Dedifferentiated amniotic fluid mesenchymal stem cell (primary cell): ENCODE data around the gene TEKTIP1.

Source experiments
- DNase-seq: peaks from one replicate; pipeline ENCODE4 v3.0.0-alpha.2; 2016; ENCODE audit errors: extremely low spot score

TEKTIP1 gene

DNA sequence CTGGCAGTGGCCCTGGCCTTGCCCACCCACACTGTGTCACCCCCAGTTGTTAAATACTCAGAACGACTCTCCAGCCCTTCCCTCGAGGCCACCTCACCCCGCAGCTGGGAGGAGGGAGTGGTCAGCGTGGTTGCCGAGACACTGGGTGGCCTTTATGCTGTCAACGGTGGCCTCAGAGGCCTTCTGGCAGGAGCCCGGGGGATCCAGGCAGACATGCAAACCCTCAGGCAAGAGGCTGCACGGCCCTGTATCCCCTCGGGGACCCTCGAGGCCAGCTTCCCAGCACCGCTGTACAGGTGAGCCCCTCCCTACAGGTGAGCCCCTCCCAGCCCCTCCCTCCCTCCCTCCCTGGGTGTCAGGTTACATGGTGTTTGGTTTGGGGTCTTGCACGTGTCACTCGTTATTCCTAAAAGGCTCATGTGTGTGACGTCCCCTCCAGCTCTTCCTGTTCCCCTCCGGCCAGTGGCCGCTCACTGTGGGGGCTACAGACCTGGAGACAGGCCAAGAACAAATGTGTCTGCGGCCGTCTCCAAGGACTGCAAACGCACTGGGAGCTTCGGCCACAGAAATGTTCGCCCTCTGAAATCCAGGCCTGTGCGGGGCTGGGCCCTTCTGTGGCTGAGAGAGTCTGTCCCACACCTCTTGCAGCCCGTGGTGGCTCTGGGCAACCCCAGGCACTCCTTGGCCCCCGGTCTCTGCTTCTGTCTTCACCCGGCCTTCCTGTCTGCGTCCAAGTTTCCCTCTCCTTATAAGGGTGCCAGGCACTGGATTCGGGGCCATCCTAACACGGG lies at the start of gene TEKTIP1:
Gene TEKTIP1 (plus strand): TSS at position 210 of the 791 bp plus-strand sequence. CDS start 4 bp downstream, at position 214.
- no peak for DNase-seq

- no peak for DNase-seq
Observed at GRCh38 chr19:3491396-3492119, 47.4 kb upstream of the TEKTIP1 start.

DNA sequence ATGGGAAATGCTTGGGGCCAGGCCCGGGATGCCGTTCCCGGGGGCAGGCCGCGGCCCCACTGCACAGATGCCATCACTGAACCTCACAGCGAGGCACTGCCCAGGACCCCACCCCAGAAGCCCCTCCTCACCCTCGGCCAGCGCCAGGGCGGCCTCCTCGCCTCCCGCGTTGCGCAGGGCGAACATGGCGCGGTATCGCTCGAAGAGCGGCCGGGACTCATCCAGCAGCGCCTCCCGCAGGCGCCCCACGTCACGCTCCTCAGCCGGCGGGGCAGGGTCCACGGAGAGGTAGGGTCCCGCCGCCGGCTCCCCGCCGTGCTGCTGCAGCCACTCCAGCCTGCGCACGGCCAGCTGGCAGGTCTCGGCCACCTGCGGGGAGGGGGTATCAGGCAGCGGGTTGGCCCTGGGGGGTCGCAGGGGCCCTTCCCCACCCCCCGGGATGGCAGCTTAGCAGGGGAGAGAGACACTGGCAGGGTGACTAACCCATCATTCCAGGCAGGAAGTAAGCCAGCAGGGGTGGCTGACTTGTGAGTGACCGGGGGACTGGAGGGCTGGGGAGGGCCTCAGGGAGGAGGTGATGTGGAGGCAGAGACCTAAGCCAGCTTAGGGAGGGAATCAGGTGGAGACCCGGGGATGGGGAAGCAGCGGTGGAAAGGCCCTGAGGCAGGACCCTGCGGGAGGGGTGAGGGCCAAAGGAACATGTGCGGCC lies 46.7 kb upstream of the TEKTIP1 start:
- DNase-seq = no peak

GRCh38 chr19:3492919-3493318 lies 46.1 kb upstream of the TEKTIP1 start:
- no peak for DNase-seq

DNA sequence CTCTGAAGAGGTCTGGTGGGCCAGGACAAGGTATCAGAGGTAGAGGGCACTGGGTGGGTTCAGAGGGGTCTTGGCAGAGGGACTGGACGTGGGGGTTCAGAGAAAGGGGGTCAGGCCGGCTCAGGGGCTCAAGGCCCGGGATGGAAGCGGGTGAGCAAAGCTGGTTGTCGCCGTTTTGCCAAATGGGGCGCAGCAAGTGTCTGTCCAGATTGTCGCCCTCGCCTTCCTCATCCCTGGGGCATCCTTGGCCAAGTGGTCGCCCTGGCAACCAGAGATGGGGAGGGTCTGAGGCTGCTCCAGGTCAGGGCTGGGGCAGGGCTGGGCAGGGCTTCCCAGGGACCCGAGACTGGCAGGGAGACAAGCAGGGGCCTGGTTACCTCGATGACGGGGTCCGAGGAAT lies 45.3 kb upstream of the TEKTIP1 start:
- no peak for DNase-seq

GRCh38 chr19:3494051-3494450 lies 44.9 kb upstream of the TEKTIP1 start:
- no peak for DNase-seq

DNA sequence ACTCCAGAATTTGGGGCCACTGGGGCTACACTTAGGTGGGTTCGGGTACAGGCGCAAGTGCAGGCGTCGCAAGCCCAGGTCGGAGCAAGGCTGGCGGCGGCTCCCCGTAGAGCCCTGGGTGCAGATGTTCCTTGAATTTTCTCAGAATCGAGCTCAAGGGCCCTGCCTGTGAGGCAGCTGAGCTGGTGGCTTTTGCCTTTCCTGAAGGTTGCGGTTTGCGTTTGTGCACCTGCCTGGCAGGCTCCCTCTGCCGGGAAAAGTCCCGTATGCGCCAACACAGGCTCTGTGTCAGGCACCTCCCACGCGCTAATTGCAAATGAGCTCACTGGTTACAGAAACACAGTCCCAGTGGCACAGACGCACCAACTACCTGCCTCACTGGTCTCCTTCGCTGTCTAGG lies 44.4 kb upstream of the TEKTIP1 start:
- DNase-seq = no peak

- no peak for DNase-seq
Observed at GRCh38 chr19:3496392-3497273, 42.3 kb upstream of the TEKTIP1 start.

DNA sequence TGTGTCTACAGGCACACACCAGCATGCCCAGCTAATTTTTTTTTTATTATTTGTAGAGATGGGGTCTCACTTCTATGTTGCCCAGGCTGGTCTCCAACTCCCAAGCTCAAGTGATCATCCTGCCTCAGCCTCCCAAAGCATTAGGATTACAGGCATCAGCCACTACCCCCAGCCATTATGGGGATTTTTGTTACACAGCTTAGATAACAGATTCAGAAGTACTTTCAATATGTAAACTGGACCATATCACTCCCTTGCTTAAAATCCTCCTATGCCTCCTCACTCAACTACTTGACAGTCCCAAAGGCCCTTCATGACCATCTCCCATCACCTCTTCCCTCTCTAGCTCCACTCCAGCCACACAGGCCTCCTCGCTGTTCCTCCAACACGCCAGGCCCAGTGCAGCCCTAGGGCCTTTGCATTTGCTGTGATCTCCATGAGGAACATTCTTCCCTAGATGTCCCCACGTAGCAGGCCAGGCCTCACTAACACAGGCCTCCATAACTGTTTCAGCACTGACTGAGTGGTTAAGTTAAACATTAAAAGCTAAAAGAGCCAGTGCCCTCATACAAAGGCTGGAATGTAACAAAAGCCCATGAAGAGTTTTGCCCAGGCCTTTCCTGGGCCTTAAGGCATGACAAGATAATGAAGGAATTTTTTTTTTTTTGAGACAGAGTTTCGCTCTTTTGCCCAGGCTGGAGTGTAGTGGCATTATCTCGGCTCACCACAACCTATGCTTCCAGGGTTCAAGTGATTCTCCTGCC lies 41.0 kb upstream of the TEKTIP1 start:
- DNase-seq = no peak

GRCh38 chr19:3499738-3500428 lies 39.1 kb upstream of the TEKTIP1 start:
- no peak for DNase-seq

- DNase-seq = peak; percentile 98
Observed at GRCh38 chr19:3500429-3501101, 38.4 kb upstream of the TEKTIP1 start, which contains the start of gene DOHH. Gene DOHH, minus strand, starts transcription at chr19:3500674. Its CDS starts 3,860 bp downstream, at chr19:3496814.

DNA sequence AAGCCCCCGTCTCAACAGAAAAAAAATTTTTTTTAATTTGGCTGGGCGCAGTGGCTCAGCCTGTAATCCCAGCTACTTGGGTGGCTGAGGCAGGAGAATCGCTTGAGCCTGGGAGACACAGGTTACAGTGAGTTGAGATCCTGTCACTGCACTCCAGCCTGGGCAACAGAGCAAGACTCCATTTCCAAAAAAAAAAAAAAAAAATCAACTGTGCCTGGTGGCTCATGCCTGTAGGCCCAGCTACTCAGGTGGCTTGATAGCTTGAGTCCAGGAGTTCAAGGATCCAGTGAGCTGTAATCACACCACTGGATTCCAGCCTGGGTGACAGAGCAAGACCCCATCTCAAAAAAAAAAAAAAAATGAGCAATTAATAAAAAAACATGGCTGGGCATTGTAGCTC lies 37.2 kb upstream of the TEKTIP1 start:
- no peak for DNase-seq

- no peak for DNase-seq
Observed at GRCh38 chr19:3503036-3503572, 35.9 kb upstream of the TEKTIP1 start.

DNA sequence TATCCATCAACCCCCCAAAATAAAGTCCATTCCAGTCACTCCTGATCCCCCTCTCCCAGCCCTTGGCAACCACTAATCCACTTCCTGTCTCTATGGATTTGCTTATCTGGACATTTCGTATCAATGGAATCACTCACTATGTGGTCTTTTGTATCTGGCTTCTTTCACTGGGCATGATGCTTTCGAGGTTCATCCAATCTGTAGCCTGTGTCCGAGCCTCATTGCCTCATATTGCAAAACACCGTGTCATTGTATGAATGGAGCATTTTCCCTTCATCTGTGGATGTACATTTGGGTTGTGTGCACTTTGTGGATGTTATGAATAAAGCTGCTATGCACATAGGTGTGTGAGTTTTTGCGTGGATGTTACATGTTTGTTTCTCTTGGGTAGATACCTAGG lies 34.2 kb upstream of the TEKTIP1 start:
- DNase-seq = no peak

DNA sequence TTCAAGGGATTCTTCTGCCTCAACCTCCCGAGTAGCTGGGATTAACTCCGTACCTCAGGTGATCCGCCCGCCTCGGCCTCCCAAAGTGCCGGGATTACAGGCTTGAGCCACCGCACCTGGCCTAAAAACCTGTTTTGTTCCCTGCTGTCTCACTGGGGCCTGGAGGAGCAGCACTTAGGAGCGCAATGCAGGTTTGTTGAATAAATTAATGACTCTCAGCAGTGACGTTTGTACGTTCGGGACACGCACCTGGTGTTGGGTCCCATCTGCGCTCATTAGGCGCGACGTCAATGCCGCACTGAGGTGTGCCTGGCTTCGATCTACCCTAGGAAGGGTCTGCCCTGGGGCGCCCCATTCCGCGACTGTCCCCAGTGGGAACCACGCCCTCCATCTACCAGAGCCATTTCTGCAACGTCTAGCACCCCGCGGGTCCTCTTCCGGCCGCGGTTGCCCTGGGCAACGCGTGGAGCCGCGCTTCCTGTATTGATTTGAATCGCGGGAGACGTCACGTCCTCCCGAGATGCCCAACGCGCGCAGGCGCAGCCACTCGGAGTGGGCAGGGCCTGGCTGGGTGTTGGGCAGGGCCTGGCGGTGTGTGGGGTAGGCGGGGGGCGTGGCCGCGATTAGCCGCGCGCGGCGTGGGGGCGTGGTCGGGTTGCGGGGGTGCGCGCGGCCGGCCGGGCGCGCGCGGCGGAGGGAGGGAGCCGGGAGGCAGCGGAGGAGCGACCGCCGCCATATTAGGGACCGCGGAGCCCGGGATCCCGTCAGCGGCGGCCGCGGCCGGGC lies 33.2 kb upstream of the TEKTIP1 start, which contains the start of gene FZR1:
Gene FZR1 (plus strand): TSS at position 714 of the 786 bp plus-strand sequence. CDS start 16,679 bp downstream, outside the sequence.
- DNase-seq = peak; percentile 98

DNA sequence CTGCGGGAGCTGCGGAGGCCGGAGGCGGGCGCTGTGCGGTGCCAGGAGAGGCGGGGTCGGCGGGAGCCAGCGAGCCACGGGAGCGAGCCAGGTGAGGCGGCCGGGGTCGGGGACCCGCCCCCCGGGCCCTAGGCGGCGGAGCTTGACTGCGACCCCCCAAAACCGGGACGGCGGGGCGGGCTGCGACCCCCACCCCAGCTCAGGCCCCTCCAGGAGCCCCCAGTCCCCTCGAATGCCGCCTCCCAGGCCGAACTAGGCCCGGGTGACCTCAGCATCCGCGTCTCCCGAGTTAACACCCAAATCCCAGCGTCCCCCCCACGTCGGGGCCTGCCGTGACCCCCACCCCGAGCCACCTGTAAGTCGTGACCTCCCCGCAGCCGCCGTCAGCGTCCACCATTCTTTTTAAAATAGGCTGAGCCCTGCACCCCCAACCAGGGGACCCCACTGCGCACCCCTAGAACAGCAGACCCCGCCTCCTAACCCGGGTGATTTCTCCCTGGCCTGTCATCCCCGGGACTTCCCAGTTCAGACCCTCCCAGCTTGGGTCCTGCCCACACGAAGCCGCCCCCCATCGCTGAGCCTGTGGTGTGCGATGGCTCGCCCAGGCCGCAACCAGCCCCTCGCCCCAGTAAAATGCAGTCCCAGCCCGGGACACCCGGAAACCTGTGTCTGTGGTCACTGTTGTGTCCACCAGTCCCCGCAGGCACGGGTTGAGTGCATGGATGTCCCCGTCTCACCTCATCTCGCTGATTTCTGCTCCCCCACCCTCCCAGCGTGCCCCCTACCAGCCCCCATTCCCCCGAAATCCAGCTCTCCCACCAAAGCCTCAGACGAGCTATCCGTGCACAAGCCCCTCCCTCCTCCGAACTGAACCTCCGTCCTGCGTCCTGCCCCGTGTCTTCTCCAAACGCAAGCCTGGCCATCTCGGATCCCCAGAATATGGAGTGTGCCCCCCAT lies 32.3 kb upstream of the TEKTIP1 start:
- peak; percentile 15 for DNase-seq
